GM21619 (cell line): ENCODE data around the gene TRAF3.

ENCODE experiments used
- ATAC-seq: cut with Tn5 transposase; IDR thresholded peaks from one replicate; pipeline ENCODE4 v1.9.1; 2021; ENCODE audit not compliant: unreplicated experiment

TRAF3 gene

DNA sequence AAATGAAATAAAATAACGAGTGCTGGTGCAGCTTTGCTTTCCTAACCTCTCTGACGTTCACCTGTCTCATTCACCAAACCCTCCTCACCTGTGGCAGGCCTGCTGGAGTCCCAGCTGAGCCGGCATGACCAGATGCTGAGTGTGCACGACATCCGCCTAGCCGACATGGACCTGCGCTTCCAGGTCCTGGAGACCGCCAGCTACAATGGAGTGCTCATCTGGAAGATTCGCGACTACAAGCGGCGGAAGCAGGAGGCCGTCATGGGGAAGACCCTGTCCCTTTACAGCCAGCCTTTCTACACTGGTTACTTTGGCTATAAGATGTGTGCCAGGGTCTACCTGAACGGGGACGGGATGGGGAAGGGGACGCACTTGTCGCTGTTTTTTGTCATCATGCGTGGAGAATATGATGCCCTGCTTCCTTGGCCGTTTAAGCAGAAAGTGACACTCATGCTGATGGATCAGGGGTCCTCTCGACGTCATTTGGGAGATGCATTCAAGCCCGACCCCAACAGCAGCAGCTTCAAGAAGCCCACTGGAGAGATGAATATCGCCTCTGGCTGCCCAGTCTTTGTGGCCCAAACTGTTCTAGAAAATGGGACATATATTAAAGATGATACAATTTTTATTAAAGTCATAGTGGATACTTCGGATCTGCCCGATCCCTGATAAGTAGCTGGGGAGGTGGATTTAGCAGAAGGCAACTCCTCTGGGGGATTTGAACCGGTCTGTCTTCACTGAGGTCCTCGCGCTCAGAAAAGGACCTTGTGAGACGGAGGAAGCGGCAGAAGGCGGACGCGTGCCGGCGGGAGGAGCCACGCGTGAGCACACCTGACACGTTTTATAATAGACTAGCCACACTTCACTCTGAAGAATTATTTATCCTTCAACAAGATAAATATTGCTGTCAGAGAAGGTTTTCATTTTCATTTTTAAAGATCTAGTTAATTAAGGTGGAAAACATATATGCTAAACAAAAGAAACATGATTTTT is 128.2 kb downstream of the TRAF3 start:
- ATAC-seq: no peak

DNA sequence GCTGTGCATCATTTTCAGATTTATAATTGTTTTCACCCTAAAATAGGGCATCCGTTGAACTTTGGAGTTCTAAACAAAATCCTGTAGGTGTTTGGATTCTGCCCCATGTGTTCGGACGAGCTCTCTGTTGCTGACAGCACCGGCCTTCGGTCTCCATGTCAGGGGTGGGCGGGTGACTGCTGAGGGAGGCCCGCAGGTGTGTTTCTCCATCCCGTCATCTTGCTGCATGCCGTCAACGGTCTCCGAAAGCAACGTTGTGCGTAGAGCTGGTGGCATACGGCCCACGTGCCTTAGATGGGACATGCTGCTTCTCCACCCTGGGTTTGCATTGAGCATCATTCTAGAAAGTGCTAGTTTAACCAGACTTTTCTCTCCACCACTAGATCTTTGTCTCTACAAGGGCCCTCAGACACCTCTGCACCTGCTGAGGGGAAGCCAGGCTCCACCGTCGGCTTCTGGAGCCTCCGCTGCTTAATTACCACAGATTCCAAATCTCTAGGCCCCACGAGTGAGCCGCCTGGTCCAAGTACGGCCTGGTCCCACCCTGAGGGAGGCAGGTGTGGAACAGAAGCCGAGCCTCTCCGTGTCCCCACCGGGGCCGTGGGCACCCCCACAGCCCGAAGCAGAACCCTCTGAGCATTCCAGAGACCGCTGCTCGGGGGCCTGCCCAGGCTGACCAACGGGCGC is 129.5 kb downstream of the TRAF3 start:
- no peak for ATAC-seq

DNA sequence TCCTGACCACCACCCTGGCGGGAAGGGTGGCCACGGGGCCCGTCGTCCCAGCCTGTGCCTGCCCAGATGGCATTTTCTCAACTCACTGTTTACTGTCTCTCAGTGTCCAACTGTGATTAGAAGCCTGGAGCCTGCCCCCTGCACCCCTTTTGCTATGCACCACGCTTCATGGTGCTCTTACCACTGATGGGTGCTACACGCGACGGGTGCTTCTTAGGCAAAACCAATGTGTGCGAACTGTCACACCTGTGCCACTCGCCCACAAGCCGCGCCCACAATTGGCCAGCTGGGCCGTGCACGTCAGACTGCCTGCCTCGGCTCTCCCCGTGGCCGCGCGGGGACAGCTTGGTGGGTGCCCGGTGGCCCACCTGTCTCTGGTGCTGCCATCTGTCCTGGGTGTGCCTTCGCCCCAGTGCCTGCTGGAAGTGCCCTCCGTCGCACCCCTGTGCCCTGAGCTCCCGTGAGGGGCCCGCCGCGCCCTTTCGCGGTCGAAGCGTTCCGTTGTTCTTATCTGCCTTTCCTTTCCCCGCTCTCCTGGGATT is 130.1 kb downstream of the TRAF3 start:
- no peak for ATAC-seq

DNA sequence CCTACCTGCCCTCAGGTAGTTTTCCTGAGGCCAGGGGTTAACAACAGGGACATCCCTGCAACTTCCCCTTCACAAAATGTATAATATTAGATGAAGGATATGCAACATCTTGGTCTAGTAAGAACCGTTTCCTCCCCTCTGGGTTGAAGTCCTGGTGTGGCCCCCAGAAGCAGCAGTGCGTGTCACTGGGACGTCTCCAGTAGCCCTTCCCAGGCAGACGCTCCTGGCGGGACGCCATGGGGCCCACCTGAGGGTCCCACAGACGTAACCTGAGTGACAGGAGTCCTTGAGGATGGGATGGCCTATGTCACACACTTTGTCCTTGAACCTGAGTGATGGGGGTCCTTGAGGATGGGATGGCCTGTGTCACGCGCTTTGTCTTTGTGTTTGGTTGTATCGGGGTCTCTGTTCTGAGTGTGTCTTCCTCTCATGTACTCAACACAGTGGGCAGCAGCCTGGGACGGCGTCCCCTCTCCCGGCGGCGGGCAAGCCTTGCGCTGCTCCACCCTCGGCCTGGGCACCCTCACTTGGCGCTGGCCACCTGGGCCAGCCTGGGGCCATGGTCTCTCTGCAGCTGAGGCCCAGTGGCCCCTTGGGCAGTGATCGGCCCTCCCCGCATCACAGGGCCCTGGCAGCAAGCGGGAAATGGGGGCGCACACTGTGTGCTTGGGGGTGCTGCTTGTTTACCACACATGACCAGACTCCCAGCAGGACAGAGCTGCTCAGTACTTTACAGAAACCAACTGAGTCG is 130.9 kb downstream of the TRAF3 start:
- ATAC-seq: no peak

DNA sequence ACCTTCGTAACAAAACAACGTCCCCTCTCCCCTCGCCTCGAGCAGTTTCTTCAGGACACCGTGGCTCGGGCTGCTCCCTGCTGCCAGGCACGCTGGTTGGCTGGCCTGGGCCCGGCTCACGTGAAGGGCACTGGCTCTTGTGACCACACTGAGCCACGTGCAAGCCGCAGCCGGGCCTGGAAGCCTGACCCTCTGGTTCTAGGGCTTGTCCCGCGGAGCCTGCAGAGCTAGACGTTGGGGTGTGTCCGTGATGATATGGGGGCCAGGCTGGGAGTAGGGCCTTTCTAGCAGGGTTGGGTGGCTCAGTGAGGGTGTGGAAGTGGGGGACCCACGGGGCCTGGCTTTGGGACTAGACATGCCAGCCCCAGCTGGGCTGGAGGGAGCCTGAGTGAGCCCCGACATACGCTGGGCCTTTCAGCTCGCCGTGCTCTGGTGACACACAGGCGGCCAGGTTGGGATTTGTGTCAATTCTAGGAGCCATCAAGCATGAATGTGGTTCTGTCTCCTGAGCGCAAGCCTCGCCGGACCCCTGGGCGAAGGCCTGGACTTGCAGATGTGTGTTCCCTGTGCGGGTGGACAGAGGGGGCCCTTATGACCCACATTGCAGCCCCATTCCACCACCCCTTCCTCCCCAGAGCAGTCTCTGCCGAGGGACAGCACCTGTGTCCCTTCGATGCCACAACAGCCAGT is 131.7 kb downstream of the TRAF3 start:
- ATAC-seq: no peak

DNA sequence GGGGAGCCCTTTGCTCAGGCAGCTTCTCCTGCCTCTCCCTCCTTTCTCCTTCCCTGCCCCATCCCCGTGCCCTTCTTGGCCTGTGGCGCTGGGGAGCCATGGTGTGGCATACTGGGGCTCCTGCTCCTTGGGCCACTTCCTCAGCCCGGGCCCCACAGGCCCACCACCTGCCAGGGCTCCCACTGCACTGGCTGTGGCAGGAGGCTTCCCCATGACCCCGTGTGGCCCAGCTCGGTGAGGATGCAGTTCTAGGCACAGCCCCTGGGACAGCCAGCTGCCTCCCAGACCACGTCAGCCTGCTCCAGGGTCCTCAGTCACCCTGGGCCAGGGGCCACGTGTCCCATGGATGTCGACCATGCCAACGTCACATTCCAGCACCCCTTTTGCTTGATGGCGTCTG is 132.2 kb downstream of the TRAF3 start:
- ATAC-seq: no peak

DNA sequence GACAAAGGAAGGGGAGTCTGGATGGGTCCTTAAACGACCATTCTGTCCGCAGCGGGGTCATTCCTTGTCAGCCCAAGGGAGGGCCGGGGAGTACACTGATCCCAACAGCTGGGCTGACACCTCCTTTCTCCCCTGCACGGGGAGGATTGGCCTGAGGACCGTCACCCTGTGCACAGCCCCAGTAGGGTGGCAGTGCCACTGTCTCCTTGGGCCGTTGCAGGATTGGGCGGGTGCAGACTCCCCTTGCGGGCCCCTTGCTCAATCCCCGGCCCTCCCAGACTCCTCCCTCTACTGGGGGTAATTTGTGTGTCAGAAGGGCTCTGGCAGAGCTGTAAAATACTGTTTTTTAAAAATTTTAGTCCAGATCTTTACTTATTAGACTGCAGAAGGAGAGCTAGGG is 132.7 kb downstream of the TRAF3 start:
- no peak for ATAC-seq

DNA sequence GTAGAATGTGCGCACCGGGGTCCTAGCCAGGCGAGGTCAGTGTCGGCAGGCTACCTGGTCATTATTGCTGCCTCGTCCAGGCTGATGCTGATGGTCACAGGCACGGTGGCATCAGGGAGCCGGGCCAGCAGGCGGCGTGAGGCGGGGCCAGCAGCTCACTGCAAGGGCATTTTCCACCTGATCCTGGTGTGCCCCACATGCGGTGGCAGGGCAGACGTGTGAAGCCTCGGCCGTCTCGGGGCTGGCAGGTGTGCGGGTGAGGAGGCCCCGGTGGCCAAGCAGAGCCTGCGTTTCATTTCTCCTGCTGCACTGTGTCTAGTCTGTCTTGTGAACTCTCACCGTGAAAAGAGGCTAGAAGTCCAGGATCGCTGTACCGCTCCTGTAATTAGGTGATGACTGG is 133.2 kb downstream of the TRAF3 start:
- no peak for ATAC-seq

DNA sequence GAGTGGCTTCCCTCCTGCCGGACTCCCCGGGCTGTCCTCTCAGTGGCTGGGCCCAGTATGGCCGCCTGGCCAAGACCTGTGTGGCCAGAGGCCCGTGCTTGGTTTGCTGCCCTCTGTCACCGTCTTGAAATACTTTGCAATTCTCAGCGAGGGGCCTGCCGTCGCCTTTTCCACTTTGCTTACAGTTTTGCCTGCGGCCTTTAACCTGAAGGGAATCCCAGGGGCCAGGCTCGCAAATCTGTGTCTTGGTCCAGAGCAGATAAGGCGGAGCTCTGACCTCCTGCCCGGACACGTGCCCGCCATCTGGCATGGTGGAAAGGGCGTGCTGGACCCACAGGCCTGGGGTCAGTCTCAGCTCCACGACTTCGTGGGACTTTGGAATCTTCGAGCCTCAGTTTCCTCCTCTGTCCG is 134.3 kb downstream of the TRAF3 start:
- no peak for ATAC-seq

DNA sequence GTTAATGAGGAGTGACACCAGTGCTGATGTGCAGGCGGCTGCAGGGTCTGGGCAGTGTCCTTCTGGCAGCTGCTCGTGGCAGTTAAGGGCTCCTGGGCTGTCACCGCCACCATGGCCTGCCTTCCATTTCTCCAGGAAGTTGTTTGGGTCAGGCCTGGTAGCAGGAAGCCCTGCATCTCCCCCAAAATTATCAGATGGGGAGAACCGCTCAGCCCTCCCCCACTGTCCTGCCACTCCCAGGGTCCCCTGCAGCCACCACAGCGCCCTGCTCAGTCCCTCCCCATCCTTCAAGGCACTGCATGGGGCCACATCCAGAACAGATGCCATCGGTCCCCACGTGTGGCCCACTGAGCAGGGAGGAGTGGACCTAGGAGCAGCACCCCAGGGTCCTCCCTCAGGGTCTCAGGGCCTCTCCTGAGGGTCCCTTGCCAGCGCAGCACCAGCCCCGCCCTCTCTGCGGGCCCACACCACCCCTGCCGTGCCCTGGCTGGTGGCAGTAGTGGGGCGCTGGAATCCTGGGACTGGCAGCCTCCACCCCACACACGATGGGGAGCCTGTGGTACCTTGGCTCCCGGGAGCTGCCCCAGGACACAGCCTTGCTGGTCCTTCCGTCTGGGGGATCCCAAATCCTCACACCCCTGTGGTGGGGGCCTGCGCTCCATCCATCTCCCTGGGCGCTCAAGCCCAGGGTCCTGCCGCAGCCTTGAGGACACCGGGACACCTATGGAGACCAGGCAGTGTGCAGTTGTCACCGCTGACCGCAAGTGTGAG is 134.9 kb downstream of the TRAF3 start:
- no peak for ATAC-seq

DNA sequence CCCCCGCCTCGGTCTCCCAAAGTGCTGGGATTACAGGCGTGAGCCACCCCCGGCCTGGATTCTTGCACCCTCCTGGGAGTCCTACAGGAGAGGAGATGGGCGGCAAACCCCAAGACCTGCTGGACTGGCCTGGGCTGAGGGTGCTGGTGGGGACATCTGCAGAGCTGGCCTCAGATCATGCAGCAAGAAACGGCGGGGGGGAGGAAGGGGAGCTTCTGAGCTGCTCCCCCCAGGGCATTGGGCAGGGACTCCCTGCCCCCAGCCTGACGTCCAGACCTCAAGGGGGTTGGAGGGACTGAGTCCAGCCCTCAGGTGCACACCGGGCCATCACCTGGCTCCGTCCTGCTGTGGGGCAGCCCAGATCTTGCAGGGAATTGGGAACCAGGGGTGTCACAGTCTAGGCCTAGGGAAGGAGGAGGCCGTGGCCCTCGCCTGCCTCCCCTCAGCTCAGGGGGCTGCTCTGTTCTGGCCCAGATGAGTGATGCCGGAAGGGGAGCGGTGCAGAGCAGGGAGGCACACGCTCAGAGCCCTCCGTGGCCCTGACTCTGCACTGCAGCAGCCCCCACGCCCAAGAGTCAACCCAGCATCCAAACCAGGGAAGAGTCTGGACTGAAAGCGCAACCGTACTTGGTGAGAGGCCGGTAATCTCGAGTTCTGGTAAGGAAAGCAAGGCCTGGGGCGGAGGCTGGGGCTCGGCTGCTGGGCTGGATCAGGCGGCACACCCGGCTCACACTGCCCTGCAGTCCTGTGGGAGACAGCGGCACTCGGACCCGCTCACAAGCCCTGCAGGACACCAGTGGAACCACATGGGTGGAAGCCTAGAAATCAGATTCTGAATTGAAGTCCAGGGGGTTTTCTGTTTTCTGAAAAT is 136.3 kb downstream of the TRAF3 start:
- ATAC-seq: no peak

DNA sequence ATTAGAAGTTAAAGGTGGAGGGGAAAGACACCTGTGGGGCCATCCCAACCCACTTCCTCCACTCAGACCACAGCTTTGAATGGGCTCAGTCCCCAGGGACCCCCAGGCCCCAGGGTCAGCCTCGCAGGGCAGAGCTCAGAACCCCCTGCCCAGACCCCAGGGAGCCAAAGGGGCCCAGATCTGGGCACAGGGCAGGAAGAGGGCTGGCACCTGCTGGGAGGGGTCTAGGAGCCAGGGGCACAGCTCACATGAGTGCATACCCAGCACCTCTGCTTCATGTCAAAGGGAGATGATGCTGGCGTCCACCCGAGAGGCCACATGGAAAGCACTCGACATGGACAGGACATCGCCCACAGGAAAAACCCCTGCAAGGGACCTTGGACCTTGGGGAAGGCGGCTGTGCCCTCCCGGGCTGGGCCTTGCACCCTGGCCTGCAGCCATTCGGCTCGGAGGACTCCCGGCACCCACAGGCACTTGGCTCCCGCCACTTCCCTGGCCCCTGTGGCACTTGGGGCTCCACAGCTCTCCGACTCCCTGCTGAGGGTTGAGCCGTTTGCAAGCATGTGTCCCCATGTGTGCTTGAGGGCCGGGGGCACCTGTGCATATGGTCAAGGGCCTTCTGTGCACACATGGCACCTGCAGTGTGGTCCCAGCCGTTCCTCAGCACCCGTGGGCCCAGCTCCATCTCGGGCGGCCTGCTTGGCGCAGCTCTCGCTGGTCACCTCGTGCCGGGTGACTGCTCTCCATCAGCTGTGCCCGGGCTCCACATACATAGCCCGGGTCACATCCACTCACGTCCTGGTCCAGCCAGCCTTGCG is 137.4 kb downstream of the TRAF3 start:
- ATAC-seq: no peak

DNA sequence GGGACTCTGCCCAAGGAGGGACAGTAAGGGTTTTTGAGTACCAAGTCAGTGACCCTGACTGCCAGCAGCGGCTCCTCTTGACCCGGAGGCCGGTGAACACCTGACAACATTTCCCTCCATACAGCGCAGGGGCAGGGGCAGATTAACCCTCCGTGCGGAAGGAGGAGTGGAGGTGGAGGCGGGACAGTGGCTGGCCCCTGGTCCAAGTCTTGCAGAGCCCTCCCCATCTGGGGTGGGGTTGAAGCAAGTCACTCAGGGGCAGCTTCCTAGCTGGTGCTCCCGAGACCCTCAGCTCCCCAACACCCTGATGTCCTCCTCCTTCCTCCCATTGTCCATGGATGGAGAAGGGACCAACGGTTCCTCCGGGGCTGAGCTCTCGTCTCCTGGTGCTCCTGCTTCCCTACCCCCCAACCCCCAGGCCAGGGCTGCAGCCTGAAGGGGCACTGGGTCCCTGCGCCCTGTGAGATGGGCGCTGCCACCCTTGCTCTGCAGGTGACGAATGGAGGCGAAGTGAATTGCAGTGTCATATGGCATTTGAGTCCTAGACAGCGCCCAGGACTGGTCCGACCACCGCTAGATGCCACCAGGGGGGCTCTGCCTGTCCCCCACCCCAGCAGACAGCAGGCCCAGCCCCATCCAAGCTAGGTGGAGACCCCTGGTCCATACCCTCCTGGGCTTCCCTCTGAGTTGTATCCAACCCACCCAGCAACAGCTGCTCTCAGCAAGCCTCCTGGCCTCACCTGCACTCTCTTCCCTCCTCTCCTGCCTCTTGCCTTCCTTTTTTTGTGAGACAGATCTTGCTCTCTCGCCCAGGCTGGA is 138.3 kb downstream of the TRAF3 start:
- no peak for ATAC-seq

DNA sequence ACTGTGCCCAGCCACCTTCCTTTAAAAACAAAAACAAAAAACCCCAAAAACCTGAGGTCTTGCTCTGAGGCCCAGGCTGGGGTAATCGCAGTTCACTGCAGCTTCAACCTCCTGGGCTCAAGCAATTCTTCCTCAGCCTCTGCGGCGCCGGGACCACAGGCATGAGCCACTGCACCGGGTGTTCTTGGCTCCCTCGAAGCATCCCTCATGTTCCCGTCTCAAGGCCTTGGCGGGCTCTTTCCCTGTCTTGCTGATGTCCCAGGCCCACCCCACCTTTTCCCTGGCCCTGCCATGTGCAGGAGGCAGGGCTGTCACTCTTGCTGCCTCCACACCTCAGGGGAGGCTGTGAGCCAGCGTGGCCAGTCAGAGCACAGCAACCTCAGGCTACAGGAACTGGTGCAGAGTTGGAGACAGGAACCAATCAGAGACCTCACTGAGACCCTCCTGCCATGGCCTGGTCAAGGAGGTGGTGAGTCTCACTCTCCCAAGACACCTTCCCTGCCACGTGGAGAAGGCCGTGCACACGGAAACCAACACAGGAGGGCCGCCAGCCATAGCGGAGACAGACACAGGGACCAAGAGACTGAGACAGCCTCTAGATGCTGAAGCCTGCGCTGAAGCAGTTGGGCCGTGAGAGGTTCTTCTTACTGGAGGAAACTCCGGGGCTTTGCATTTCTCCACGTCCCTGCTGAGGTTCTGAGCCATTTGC is 139.3 kb downstream of the TRAF3 start:
- ATAC-seq: no peak

DNA sequence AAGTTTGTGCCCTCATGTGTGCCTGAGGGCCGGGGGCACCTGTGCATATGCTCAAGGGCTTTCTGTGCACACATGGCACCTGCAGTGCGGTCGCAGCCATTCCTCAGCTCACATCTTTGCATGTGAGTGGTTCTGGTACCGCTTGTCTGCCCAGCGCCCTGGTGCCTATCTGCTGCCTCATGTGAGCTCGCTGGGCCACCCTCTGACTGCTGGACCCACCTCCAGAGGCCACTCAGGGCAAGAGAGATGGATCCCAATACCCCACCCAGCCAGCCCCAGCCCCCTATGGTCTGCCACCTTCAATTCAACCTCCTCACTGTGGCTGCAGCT is 139.8 kb downstream of the TRAF3 start:
- ATAC-seq: no peak

DNA sequence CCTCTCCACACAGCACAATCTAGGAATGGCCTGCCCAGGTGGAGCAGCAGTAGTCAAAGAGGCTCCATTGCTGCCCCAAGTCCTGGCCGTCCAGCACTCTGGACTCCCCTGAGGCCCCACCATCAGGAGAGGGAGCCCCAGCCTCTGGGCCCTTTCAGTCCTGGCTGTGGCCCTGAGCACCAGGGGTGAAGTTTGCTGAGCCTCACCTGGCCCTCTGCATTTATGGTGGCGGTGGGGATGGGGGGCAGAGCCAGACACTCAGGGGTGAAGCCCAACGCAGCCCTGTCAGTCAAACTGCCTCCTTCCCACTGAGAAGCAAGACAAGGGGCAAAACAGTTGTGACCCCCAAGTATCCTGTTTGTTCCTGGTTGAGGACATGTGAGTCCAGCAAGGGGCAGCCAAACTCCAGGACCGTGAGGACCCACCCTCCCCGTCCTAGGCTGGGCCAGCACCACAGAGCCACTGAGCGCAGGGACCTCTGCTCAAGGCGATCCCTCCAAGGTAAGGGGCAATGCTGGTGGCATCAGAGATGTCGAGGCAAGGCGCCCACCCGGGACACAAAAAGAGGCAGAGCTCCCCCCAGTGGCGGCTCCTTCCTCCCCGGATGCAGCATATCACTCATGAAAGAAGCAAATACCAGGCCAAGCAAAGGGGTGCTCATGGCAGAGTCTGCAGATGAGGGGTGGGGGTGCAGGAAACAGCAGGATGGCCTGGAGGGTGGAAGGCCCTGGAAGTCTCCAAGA is 140.4 kb downstream of the TRAF3 start:
- no peak for ATAC-seq
